ENCODE measurements around the gene HBP1.
"Not testable (repeated sequence)": the region's sequence is repeated elsewhere in the genome, so short reads cannot be mapped to it uniquely, and the experiment has no call there.

Gene HBP1

GRCh38 chr7:107168233-107169119 lies at the start of gene HBP1:
Gene HBP1, plus strand, starts transcription at chr7:107169003. Its CDS starts 10,891 bp downstream, at chr7:107179894.
- DNase-seq, result peak; percentile 97 to 99

GRCh38 chr7:107119376-107120105 lies 49.3 kb upstream of the HBP1 start:
- DNase-seq, result peak; percentile 52 to 74

- DNase-seq, result no peak
These were observed 46.3 kb upstream of the HBP1 start for GRCh38 chr7:107122486-107122911.

GRCh38 chr7:107123392-107123791 lies 45.4 kb upstream of the HBP1 start:
- DNase-seq, result no peak

- no peak for DNase-seq
These were observed 43.3 kb upstream of the HBP1 start for GRCh38 chr7:107125475-107125874.

GRCh38 chr7:107128217-107128616 lies 40.6 kb upstream of the HBP1 start:
- no peak for DNase-seq

GRCh38 chr7:107128748-107129147 lies 40.1 kb upstream of the HBP1 start:
- no peak for DNase-seq

- DNase-seq, result no peak
These were observed 38.1 kb upstream of the HBP1 start for GRCh38 chr7:107130487-107131220.

- DNase-seq, result peak; percentile 79 to 80
These were observed 35.4 kb upstream of the HBP1 start for GRCh38 chr7:107133396-107133795.

- peak in 1 of 2 experiments; percentile 61 for DNase-seq
These were observed 29.9 kb upstream of the HBP1 start for GRCh38 chr7:107138696-107139420.

- not testable (repeated sequence) for DNase-seq
These were observed 24.9 kb upstream of the HBP1 start for GRCh38 chr7:107143875-107144274.

- DNase-seq, result no peak
These were observed 23.6 kb upstream of the HBP1 start for GRCh38 chr7:107145067-107145838.

- peak; percentile 10 to 17 for DNase-seq
These were observed 21.1 kb upstream of the HBP1 start for GRCh38 chr7:107147464-107148393.

- no peak for DNase-seq
These were observed 20.1 kb upstream of the HBP1 start for GRCh38 chr7:107148721-107149120.

GRCh38 chr7:107149863-107150262 lies 18.9 kb upstream of the HBP1 start:
- DNase-seq, result no peak

GRCh38 chr7:107150375-107151073 lies 18.3 kb upstream of the HBP1 start:
- DNase-seq, result peak; percentile 51 to 70

- DNase-seq, result no peak
These were observed 17.3 kb upstream of the HBP1 start for GRCh38 chr7:107151538-107151937.

GRCh38 chr7:107152011-107152410 lies 16.8 kb upstream of the HBP1 start:
- DNase-seq, result no peak

- no peak for DNase-seq
These were observed 14.0 kb upstream of the HBP1 start for GRCh38 chr7:107154826-107155225.

GRCh38 chr7:107155726-107156125 lies 13.1 kb upstream of the HBP1 start:
- not testable (repeated sequence) for DNase-seq

All from NCI-H446 (cell line).